NCI-H524 treated with DMSO at 0.1 percent for 48 hours (cell line): ENCODE data around the gene USP10.

Experiments
- DNase-seq: peaks from one replicate; lab custom pipeline; 2025; lab: John Stamatoyannopoulos, UW

The USP10 gene

GRCh38 chr16:84751947-84752346 is 52.1 kb downstream of the USP10 start:
- DNase-seq = no peak

DNA sequence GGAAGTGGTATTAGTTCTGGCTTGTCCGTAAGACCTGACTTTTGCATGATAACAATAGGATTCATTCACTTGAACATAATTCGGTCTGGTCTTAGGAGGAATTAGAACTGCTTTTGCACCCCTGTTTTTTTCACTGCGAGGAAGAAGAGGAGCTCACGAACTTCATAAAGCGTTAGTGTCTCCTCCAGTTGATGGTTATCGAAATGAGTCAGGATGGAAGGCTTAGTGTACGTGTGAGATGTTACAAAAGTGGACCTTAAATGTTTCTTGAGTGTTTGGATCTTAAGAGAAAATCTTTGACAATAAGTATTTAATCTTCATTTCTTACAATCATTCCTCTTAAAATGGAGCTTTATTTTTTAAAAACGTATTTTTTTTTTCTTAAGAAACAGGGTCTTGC is 52.8 kb downstream of the USP10 start:
- no peak for DNase-seq

GRCh38 chr16:84753412-84754326 is 53.9 kb downstream of the USP10 start:
- DNase-seq = peak; percentile 99

DNA sequence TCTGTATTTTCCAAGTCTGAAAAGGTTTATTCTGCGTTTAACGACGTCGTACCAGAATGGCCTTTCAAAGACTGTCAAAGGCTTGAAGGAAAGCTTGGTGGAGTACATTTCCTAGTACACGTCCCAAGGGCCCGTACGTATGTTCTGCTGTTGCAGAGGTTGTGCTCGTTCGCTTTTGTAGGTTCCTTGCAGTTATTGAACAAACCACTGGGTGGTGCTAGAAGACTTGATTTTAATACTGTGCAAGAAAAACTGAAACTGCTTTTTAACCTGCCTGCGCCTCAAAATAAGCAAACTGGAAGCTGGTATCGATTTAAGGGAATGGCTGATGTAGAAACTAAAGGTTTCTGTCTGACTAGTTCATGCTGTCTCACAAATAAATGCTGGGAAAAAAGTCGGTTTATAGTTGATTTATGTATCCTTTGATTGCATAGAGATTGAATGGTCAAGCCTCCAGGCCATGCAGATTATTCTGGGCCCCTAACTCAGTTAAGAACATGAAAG is 54.6 kb downstream of the USP10 start:
- peak; percentile 82 for DNase-seq

- no peak for DNase-seq
These were observed 55.3 kb downstream of the USP10 start for GRCh38 chr16:84754956-84755672.

GRCh38 chr16:84756830-84757229 is 57.0 kb downstream of the USP10 start:
- DNase-seq = no peak

- DNase-seq = no peak
These were observed 58.8 kb downstream of the USP10 start for GRCh38 chr16:84758627-84759026.

DNA sequence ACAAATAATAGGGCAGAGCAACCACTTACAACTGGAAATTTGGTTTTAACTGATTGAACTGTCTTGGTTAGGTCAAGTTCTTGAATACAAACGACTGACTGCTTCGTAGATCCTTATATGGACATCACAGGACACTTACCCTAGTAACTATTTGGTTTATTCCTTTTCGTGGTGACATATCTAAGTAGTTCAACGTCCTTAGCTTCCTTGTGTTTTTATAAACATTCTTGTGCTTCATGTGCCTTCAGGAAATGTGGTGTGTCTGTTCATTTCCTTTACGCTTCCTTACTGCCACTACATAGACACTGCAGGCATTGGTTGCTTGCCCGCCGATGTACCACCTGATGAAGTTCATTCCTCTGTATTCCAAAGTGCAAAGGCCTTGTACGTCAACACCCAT is 59.3 kb downstream of the USP10 start:
- no peak for DNase-seq

- no peak for DNase-seq
These were observed 60.1 kb downstream of the USP10 start for GRCh38 chr16:84759906-84760305.

- no peak for DNase-seq
These were observed 61.9 kb downstream of the USP10 start for GRCh38 chr16:84761448-84762368.

DNA sequence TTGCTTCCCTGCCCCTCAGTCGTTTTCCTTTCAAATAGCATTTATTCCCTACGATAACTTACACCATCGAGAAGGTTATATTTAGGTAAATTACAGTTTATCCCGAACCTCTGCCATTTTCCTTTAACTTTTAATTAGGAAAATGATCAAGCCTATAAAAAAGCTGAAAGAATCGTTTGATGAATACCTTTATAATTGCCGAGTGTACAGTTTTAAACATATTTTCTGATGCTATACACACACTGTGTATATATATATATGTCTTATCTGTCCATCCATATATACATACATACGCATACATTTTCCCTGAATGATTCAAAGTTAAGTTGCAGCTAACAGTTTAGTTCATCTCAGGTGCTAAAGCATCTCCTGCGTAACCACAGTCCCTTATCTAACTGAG is 63.4 kb downstream of the USP10 start:
- no peak for DNase-seq

DNA sequence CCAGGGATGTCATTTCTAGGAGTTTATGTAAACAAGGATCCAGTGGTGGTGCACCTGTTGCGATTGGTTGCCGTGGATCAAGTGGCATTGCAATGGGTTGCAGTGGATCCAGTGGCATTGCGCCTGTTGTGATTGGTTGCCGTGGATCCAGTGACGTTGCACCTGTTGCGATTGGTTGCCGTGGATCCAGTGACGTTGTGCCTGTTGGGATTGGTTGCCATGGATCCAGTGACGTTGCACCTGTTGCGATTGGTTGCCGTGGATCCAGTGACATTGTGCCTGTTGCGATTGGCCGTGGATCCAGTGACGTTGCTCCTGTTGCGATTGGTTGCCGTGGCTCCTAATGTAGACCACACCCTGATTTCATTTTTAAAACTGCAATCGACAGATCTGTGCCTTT is 63.8 kb downstream of the USP10 start:
- no peak for DNase-seq

DNA sequence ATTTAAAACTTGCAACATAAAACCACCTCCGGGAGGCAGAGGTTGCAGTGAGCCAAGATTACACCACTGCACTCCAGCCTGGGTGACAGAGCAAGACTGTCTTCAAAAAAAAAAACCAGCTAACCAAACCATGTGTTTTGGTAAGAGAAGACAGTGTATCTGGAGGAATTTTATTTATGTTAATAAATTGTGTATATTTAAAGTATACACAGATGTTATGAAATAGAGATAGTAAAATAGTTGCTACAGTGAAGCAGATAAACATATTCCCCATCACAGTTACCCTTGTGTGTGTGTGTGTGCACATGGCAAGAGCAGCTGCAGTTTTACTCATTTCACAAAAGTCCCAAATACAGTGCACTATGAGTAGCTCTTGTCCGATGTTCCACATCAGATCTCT is 65.2 kb downstream of the USP10 start:
- DNase-seq = no peak

DNA sequence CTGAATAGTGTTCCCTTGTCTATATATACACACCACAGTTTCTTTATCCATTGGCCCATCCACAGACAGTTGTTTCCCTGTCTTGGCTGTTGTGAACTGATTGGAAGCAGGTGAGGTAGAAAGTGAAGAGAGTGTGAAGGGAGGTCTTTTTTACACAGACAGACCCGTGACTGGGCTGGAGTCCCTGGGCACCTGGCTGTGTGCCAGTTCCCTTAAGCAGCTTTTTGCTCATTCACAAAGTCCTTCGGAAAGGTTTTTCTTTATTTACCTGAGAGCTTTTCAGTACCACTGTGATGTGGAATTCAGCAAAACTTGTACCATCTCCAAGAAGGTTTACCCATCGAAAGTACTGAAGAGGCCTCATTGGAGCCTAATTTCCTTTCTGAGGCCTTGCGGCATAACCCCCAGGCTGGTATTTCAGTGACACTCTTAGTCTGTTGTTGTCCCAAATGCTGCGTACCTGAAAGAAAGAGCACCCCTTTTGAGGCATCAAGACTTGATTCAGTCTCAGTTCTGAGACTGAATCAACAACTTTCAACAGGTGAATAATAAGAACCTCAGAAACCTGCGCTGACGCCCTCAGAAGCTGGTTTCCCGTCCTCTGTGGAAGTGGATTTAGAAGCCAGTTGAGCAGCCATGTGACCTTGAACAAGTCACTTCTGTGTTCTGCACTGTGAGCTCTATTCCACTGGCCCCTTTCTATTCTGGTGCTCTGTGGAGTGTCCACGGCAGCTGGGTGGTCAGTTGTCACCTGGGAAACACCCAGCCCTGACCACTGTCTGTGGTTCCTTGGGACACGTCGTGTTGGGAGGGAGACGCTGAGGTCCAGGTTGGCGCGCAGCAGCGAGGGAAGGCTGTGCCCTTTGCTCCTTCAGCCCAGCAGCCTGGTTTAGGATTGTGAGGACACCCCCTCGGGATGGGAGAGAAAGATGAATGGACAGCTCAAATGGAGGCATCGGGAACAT is 66.1 kb downstream of the USP10 start:
- no peak for DNase-seq

- no peak for DNase-seq
These were observed 67.4 kb downstream of the USP10 start for GRCh38 chr16:84766978-84767773.

DNA sequence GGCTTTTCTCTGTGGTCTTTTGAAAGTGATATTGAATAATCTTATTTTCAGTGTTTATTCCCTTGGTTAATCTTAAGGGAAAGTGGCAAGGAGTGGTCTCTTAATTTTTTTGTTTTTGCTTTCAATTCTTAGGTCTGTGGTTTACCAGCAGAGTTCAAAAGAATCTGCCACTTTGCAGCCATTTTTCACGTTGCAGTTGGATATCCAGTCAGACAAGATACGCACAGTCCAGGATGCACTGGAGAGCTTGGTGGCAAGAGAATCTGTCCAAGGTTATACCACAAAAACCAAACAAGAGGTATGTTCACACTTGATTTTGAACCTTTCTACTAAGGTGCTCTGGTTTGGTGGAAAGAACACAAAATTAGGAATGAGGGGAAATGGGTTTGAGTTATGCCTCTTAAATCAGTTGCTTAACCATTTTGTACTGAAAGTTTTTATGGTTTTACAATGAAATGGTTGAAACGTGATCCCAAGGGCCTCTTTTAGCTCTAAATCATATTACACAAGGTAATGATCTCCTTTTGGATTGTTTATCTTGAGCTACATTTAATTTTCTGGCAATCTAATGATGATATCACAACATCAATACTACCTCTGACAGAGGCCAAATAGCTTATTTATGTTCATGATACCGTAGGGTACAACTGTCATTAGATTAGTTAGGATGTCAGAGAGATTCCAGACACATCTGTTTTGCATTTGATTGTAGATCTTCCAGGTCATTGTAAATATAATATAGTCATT is 68.4 kb downstream of the USP10 start:
- DNase-seq = no peak

DNA sequence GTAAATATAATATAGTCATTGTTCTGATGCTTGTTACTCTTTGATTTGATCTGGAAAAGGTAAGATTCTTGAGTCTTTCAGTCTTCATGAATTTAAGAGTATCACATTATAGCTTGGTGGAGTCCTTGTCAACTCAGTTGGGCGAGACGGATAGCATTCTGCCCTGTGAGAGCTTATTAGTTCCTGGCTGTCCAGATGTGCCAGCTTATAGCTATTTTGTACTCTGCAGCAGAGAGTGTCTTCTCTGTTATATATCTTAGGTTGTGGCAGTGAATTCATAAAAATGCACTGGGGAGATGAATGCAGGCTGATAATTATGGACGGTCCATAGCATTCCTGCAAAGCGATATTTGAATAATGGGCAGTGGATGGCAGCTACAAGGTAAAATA is 69.0 kb downstream of the USP10 start:
- no peak for DNase-seq

DNA sequence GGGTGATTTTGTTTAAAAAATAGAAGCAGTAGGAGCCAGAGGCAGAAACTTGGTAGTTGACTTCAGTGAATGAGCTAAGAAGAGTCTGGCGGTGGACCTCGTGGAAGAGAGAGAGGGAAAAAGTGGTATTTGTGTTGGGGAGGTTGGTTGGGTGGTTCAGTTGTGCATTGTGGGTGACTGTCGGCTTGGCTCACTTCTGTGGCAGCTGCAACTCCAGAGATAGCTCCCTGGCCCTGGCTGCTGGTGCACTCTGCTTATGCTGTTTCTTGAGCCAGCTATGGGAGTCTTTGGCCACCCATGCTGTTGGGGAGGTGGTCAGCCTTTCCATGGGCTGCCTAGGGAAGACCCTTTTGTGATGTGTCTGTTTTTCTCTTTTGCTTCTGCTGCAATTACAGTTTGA is 69.6 kb downstream of the USP10 start:
- no peak for DNase-seq

- DNase-seq = no peak
These were observed 73.5 kb downstream of the USP10 start for GRCh38 chr16:84773312-84773711.
